ENCODE results near the gene TTLL5.

The TTLL5 gene

DNA sequence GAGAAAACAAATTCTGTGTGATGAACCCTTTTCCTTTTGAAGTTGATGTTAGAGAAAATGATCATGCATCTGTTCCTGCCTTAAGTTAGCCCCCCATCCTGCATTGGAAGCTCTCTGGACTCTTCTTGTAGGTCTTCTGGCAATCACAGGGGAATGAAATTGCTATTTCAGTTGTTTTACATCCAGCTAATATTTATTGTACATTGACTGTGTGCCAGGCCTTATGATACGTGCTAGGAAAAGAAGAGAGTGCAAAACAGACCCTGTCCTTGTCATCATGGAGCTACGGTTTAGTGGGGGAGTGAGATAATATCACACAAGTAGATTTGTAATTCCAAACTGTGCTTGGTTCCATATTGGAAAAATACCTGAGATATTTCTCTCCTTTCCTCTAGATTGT is 202.2 kb downstream of the TTLL5 start:
- no peak for DNase-seq (ENCODE audit: low spot score)

GRCh38 chr14:75864352-75864751 is 203.3 kb downstream of the TTLL5 start:
- DNase-seq (ENCODE audit: low spot score): no peak

DNA sequence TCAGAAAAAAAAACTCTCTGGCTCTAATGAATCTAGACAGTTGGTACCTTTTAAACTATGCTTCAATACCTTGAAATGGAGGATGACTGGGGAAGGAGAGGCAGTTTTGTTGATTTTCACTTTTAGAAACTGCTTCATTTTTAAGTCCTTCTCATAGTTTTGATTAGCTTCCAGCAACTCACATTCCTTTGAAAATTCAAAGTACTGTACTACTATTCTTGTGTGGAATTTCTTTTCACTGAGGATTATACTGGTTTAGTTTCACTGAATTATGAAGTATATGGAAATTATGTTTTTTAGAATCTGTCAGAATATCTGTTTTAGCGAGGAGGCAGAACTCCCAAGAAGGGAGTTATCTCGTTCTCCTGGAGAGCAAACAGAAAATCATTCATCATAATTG is 204.5 kb downstream of the TTLL5 start:
- DNase-seq (ENCODE audit: low spot score): no peak

- no peak for DNase-seq (ENCODE audit: low spot score)
Observed at GRCh38 chr14:75866970-75867369, 205.9 kb downstream of the TTLL5 start.

GRCh38 chr14:75871181-75871880 is 210.3 kb downstream of the TTLL5 start:
- no peak for DNase-seq (ENCODE audit: low spot score)

DNA sequence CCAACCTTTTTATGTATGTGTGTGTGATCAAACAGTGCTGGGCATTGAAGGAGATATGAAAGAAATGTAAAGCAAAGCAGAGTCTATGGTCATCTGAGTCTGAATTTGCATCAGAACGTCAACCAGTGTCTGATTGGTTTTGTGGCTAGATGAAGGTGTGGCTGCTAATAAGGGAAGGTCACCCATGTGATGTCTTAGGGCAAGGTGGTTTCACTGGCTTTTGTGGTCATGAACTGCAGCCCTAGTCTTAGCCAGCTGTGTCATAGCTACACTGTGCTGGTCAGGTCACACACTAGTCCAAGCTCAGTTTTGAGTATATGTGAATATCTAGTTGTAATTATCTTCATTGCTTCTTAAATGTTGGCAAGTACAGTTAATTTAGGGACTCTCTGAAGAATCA is 214.9 kb downstream of the TTLL5 start:
- no peak for DNase-seq (ENCODE audit: low spot score)

- no peak for DNase-seq (ENCODE audit: low spot score)
Observed at GRCh38 chr14:75876530-75876929, 215.5 kb downstream of the TTLL5 start.

DNA sequence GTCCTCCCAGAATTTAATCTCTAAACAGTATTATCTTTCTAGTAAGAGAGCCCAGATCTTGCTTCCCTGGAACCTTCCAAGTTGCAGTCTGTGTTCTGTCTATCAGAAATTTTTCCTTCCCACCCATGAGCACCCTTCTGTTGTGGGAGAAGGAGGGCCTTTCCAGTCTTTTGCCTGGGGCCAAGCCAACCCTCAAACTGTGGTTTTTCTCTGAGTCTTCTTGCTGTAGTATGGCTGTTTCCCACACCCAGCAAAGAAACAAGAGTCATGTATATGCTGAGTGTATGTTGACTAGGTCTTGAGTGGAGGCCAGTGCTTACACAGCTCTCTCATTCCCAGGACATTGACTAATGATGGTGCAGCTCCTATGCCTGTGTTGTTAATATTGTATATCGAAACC is 216.2 kb downstream of the TTLL5 start:
- no peak for DNase-seq (ENCODE audit: low spot score)

- DNase-seq (ENCODE audit: low spot score): no peak
Observed at GRCh38 chr14:75877884-75878283, 216.8 kb downstream of the TTLL5 start.

DNA sequence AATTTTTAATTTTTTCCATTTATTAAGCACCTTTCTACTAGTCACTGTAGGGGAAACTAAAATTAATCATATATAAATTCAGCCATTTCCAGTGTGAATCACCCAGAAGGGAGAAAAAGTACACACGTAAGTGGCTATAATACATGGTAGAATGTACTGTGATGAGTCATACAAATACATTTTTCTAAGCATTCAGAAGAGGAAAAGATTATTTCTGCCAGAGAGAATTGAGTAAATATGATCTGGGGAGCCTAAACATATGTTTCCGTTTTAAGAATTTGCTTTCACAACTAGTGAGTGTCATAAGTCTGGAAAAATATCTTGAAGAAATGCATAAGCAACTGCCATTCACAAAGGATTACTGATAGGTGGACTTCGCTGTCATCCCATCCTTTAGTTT is 218.0 kb downstream of the TTLL5 start:
- no peak for DNase-seq (ENCODE audit: low spot score)

DNA sequence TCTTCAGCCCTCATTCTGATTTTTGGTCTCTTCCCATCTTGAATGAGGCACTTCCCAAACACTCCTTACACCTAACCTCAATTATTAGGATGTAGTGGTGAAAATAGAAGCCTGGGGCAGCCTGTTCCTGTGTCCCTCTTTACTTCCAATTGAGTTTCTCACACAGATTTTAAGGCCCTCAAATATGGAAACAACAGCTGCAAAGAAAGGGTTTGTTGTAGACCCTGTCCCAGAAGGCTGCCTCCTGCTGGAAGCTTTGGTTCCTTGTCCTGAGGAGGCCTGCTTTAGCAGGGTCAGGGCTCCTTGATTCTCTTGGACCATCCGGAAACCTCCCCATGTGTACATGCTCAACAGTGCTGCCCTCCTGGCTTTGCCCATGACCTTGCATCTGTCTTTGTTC is 219.5 kb downstream of the TTLL5 start:
- no peak for DNase-seq (ENCODE audit: low spot score)

GRCh38 chr14:75881994-75882393 is 220.9 kb downstream of the TTLL5 start:
- DNase-seq (ENCODE audit: low spot score): no peak

GRCh38 chr14:75884198-75884611 is 223.2 kb downstream of the TTLL5 start:
- no peak for DNase-seq (ENCODE audit: low spot score)

DNA sequence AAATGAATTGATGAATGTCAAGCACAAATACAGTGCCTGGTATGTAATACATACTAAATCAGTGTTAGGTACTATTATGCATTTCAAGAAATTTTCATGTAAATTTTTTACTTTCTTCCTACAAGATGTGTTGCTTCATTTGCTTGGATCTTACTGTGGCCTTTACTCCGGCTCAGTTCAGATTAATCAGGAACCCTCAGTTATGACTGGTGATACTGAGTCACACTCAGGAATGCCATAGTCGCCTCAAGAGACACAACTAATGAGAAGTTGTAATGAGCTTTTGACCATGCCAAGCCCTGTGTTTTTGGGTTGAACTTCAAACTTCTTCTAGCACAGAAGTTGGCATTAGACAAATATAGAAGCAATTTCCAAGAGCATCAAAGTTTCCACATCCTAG is 224.8 kb downstream of the TTLL5 start:
- no peak for DNase-seq (ENCODE audit: low spot score)

DNA sequence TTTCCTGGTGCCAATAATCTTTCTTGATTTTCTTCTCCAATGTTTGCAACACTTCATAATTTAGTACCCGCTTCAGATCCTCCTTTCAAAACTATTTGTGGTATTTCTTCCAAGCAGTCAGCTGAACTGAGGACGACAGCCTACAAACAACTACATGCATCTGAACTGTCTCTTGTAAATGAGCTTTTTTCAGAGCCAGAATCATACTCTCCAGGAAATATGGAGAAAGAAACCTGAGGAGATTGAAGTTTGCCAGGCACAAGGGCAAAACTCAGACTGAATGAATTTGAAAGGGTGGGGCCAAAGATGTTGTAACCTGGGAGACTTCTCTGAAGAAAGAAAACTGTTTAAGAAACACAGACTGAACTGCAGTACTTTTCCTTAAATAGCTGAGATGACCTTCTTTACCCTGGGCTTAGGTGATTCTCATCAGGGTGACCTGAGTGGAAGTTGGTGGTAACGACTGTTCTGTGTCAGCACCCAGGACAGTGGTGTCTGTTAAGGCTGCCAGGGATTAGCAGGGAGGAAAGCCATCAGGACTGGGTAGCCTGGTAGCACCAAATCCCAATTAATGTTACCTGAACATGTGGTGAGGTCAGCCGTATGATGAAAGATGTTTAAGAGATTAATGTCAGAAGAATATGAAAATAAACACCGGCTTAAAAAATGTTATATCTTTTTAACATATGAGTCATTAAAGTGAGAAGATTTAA is 225.7 kb downstream of the TTLL5 start:
- DNase-seq (ENCODE audit: low spot score): no peak

DNA sequence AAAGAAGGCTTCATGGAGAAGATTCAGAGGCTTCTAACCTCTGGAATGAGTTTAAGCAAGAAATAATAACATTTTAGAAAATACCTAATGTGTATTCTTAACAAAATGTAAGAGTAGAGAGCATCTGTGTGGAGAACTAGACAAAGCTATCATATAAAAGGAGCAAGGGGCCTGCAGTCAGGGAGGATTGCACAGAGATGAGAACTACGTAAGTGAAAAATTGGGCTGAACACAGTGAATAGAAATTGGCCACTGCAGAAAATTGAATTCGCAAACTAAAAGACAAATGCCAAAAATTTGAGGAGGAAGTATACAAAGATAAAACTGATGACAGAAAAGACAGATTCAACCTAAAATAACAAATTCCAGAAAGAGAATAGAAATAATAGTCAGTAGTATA is 227.9 kb downstream of the TTLL5 start:
- DNase-seq (ENCODE audit: low spot score): no peak

GRCh38 chr14:75896341-75896740 is 235.3 kb downstream of the TTLL5 start:
- no peak for DNase-seq (ENCODE audit: low spot score)

- no peak for DNase-seq (ENCODE audit: low spot score)
Observed at GRCh38 chr14:75904311-75904710, 243.3 kb downstream of the TTLL5 start.

DNA sequence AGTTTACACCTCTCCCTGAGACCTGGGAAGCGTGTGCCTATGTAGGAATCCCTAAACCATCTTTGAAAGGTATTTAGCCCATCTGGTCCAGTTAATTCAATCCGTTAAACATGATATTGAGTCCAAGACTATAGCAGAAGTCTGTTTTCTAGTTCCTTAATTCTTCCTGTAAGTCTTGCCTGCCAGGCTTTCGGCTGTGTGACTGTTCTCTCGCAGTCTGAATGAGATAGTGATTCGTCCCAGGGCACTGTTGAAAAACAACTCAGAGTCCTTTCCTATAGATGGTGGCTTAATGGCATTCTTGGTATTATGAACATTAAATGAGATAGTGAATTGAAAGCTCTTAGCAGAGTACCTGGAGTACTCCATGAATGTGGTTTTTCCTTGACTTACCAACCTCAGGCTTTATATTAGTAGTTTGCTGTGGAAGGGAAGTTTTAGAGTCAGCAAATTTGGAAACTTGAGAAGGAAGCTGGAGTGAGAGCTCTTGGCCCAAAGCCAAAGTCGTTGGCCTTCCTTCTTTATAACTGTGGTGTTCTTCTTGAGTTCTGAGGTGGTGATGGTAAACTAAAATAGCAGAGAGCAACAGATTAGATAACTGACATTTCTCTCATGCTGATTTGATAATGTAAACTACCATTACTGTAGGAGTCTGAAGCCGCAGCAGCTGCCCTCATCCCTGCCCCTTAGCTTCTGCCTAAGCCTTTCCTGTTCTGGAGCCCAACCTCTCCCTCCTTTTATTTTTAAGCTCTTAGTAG is 244.3 kb downstream of the TTLL5 start:
- DNase-seq (ENCODE audit: low spot score): no peak

DNA sequence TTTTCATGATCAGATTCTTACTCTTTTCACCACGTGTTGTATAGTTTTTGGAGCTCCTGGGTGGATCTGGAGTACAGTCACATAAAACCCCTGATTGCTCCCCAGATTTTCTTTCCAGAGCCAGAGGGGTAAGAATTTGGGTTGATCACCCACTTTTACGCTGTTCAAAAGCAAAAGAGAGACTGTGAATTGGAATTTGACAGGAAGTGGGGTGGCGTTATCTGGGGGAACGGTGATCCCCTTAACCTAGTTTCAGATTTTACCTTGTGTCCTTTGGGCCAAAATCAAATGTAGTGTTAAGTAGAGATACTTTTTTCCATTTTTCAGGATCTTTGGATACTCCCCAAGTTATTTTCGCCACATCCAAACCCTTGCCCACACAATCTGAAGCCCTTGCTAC is 245.2 kb downstream of the TTLL5 start:
- DNase-seq (ENCODE audit: low spot score): no peak

DNA sequence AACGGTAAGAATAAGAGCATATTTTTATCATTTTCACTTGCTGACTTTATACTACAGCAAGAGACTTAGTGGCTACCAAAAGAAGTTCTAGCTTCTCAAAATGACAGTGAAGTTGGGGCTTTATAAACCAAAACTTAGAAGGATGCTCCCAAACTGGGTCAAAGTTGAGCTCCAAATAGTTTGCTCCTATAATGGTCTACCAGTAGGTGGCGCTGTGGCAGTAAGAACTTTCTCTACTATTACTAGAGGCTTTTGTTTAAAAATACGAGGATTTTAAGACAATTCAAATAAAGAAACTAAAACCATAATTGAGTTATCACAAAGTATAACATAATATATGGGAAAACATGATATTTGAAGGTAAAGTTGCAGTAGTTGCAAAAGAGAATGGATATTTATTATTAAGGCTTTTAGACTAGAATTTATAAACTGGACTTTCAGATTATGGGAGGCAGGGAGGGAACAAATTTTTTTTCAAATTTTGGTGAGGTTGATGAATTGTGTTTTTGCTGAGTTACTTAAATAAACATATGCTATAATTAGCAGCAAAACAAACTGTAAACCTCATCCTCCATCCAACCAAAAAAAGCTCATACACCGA is 245.7 kb downstream of the TTLL5 start:
- peak; percentile 68 for DNase-seq (ENCODE audit: low spot score)

- DNase-seq (ENCODE audit: low spot score): no peak
Observed at GRCh38 chr14:75907756-75908359, 246.8 kb downstream of the TTLL5 start.
